K562 (cell line): ENCODE results near the gene LIN28A. TPM values are rescaled to one million over a fixed set of nuclear protein-coding genes. Genes with fewer than 3 reads are reported as not detected.

Experiments used
- ATAC-seq: fragments of 200-7000 bp; cut with Tn5 transposase; 3 replicates; pipeline ENCODE4 v1.9.1; 2020; ENCODE audit warnings: moderate library complexity
- BruUV-seq: library from RNA; stranded (reverse); fragments of 400-500 nt; replicated peaks from 2 replicates; lab custom pipeline; 2021; lab: Mats Ljungman, UMichigan
- CTCF ChIA-PET: fragments of 300-600 bp; formaldehyde crosslinking; extraction: SDS; loops from one replicate; lab custom pipeline; 2021; ENCODE audit warnings: low intra/inter-chr PET ratio; lab: Yijun Ruan, JAX
- POLR2A ChIA-PET: fragments of 300-600, 350-650 bp; sonication (Branson Sonifier 250); formaldehyde crosslinking; extraction: SDS; loops from one replicate; lab custom pipeline; 2021; ENCODE audit warnings: antibody characterized with exemption, inconsistent platforms; lab: Yijun Ruan, JAX
- DNase-seq, 4 experiments: peaks; one replicate each; pipeline versions ENCODE4 v3.0.0 to v3.0.0-alpha.2; 2011 to 2018; ENCODE audit warnings: low spot score in 3 of 4, mixed read lengths in 3 of 4; ENCODE audit errors: extremely low read depth in 1 of 4
- FAIRE-seq: peaks from 2 replicates; lab custom pipeline; 2011; peaks lifted over from hg19 to GRCh38; lab: Jason Lieb, UNC
- H2AFZ ChIP-seq: 2 replicates; pipeline ENCODE4 v1.6.0; 2011; ENCODE audit warnings: low read depth, low read length, control low read depth, inconsistent platforms
- H3K27ac ChIP-seq: fragments of 200-600 bp; 3 replicates; pipeline ENCODE4 v1.8.0; 2011; ENCODE audit warnings: low read depth, mild to moderate bottlenecking, control low read depth, inconsistent platforms, low read length, moderate library complexity, mixed read lengths; ENCODE audit errors: extremely low read depth
- H3K27me3 ChIP-seq, 2 experiments: fragments of 300-600 bp in 1 of 2; 2 replicates in 1 of 2; 3 replicates in 1 of 2; pipeline versions ENCODE4 v1.6.0 to v1.8.0; 2011; ENCODE audit warnings: inconsistent platforms in 2 of 2, low read length in 2 of 2, mild to moderate bottlenecking in 1 of 2, mixed read lengths in 1 of 2, moderate library complexity in 1 of 2; ENCODE audit not compliant: control insufficient read depth in 2 of 2, insufficient read depth in 2 of 2
- H3K36me3 ChIP-seq: fragments of 300-600 bp; 3 replicates; pipeline ENCODE4 v1.8.0; 2011; ENCODE audit warnings: mild to moderate bottlenecking, low read length, inconsistent platforms; ENCODE audit not compliant: control insufficient read depth, insufficient read depth
- H3K4me1 ChIP-seq, 2 experiments: fragments of 200-600 bp in 1 of 2; replicated peaks in 1 of 2; 2 replicates in 1 of 2; 3 replicates in 1 of 2; pipeline versions ENCODE4 v1.5.1 to v1.8.0; 2011; ENCODE audit warnings: inconsistent platforms in 2 of 2, low read length in 2 of 2, mild to moderate bottlenecking in 1 of 2, mixed read lengths in 1 of 2, moderate library complexity in 1 of 2; ENCODE audit not compliant: control insufficient read depth in 2 of 2, insufficient read depth in 2 of 2
- H3K4me2 ChIP-seq: 2 replicates; pipeline ENCODE4 v1.6.1; 2011; ENCODE audit warnings: low read length, control low read depth, inconsistent platforms, mixed read lengths; ENCODE audit not compliant: insufficient read depth
- H3K4me3 ChIP-seq: fragments of 200-600 bp; sonication (generic), shearing (Covaris generic); 2 replicates; pipeline ENCODE4 v1.5.1; 2016; ENCODE audit warnings: control low read depth, inconsistent platforms
- H3K79me2 ChIP-seq: fragments of 200-600 bp; 3 replicates; pipeline ENCODE4 v1.8.0; 2011; ENCODE audit warnings: low read length, inconsistent platforms; ENCODE audit not compliant: control insufficient read depth, insufficient read depth
- H3K9ac ChIP-seq, 2 experiments: 2 replicates each; pipeline versions ENCODE4 v1.6.0 to v1.6.1; 2011; ENCODE audit warnings: low read depth in 2 of 2, low read length in 2 of 2, control low read depth in 1 of 2, inconsistent platforms in 1 of 2, mild to moderate bottlenecking in 1 of 2, mixed read lengths in 1 of 2; ENCODE audit not compliant: insufficient read depth in 1 of 2
- H3K9me1 ChIP-seq: one replicate; pipeline ENCODE4 v1.6.0; 2011; ENCODE audit warnings: inconsistent platforms, mild to moderate bottlenecking, low read length, moderate library complexity; ENCODE audit not compliant: control insufficient read depth, insufficient read depth
- H3K9me3 ChIP-seq: replicated peaks from 2 replicates; pipeline ENCODE4 v1.5.1; 2011; ENCODE audit warnings: low read depth, low read length, inconsistent platforms; ENCODE audit not compliant: control insufficient read depth, insufficient read depth
- H4K20me1 ChIP-seq: replicated peaks from 2 replicates; pipeline ENCODE4 v1.6.1; 2011; ENCODE audit warnings: low read length, inconsistent platforms, mixed read lengths; ENCODE audit not compliant: control insufficient read depth, insufficient read depth
- DDX20 ChIP-seq: fragments of 450-650 bp; IDR thresholded peaks from 2 replicates; pipeline ENCODE4 v1.6.1; 2016; ENCODE audit warnings: missing genetic modification characterization, low read depth, mild to moderate bottlenecking, missing compliant biosample characterization, moderate library complexity
- EHMT2 ChIP-seq: fragments of 450-650 bp; IDR thresholded peaks from 2 replicates; pipeline ENCODE4 v1.6.1; 2018; ENCODE audit warnings: antibody characterized with exemption
- FUS ChIP-seq: fragments of 200-400 bp; formaldehyde crosslinking; optimal IDR thresholded peaks from 2 replicates; pipeline ENCODE3; 2017; ENCODE audit warnings: low read depth, low read length
- MEF2A ChIP-seq: IDR thresholded peaks from 2 replicates; pipeline ENCODE4 v1.6.1; 2011; ENCODE audit warnings: low read depth, mild to moderate bottlenecking, low read length, moderate library complexity; ENCODE audit not compliant: control insufficient read depth
- MEF2D ChIP-seq: conservative IDR thresholded peaks from 2 replicates; pipeline ENCODE4 v1.6.1; 2016; ENCODE audit warnings: low read depth, missing genetic modification characterization, missing compliant biosample characterization
- POLR2AphosphoS2 ChIP-seq: IDR thresholded peaks from 2 replicates; pipeline ENCODE4 v1.6.1; 2012; ENCODE audit warnings: low read length, improper control_type of control experiment
- ZNF124 ChIP-seq: sonication (generic); formaldehyde crosslinking; IDR thresholded peaks from 2 replicates; pipeline ENCODE4 v1.8.1; 2022; ENCODE audit warnings: missing genetic modification reagents
- WGBS: fragments of 100-300 bp; shearing (Covaris generic); methylation state at CpG from one replicate; pipeline ENCODE4 v1.1.6; 2016; ENCODE audit warnings: low coverage, mixed read lengths; ENCODE audit not compliant: insufficient coverage; ENCODE audit errors: missing lambda C conversion rate; 5-methylcytosine and 5-hydroxymethylcytosine counted together
- in situ Hi-C: fragments of 300-500 bp; cut with MboI; formaldehyde crosslinking; loops from 4 replicates; pipeline ENCODE4 v1.15.0; 2018; ENCODE audit warnings: inconsistent platforms, mixed read lengths
- intact Hi-C: fragments of 100-400 bp; cut with micrococcal nuclease; formaldehyde crosslinking; loops from 2 replicates; pipeline ENCODE4 v1.14.2; 2022
- polyA plus RNA-seq, 8 experiments: library from polyadenylated mRNA; depleted of rRNA in 4 of 8; stranded (reverse) in 5 of 8; unstranded in 3 of 8; fragments of >200 nt; fragmentation: Nextera tagmentation in 2 of 8; fragmentation: Illumina TruSeq in 1 of 8; extraction: Ambion mirVana in 2 of 8; extraction: Trizol in 1 of 8; gene quantifications; 2 replicates each; pipeline versions ENCODE4 v1.2.1 to v1.2.3, GENCODE V29; 2011 to 2014; ENCODE audit warnings: inconsistent platforms in 1 of 8, missing spikeins in 1 of 8
- total RNA-seq, 7 experiments: library from RNA; depleted of rRNA in 6 of 7; stranded (reverse); fragments of >200 nt in 6 of 7; fragmentation: Illumina TruSeq in 2 of 7; extraction: Trizol in 2 of 7; gene quantifications; 2 replicates each; pipeline versions ENCODE4 v1.2.1 to v1.2.3, GENCODE V29; 2011 to 2021; ENCODE audit warnings: low replicate concordance in 1 of 7
- TF ChIP-seq, protein P1 (sequence below), 3 experiments: IDR thresholded peaks in 2 of 3; conservative IDR thresholded peaks in 1 of 3; 2 replicates each; pipeline ENCODE4 v1.5.1; 2011 to 2012; ENCODE audit warnings: low read length in 3 of 3, mild to moderate bottlenecking in 3 of 3, control low read depth in 2 of 3, improper control_type of control experiment in 1 of 3, inconsistent platforms in 1 of 3, low read depth in 1 of 3, mixed read lengths in 1 of 3, moderate library complexity in 1 of 3; ENCODE audit not compliant: insufficient read depth in 2 of 3
- TF ChIP-seq, protein P2 (sequence below): fragments of 250-450 bp; sonication (Bioruptor Pico); IDR thresholded peaks from 2 replicates; pipeline ENCODE4 v1.4.0; 2020; ENCODE audit warnings: mild to moderate bottlenecking, moderate library complexity
- TF ChIP-seq, protein P3 (sequence below): sonication (generic); formaldehyde crosslinking; IDR thresholded peaks from 2 replicates; pipeline ENCODE4 v1.8.1; 2022; ENCODE audit warnings: missing genetic modification reagents
- TF ChIP-seq, protein P4 (sequence below): fragments of 250-450 bp; sonication (Bioruptor Pico); IDR thresholded peaks from 2 replicates; pipeline ENCODE4 v1.4.0; 2020; ENCODE audit warnings: mild to moderate bottlenecking

LIN28A gene
- total and polyA plus RNA-seq, 9 of the 15 experiments (the other 6 are each of a cell fraction or from before 2014, with no cell fraction given): 0.80 to 5.4 (median 3.9) TPM

DNA sequence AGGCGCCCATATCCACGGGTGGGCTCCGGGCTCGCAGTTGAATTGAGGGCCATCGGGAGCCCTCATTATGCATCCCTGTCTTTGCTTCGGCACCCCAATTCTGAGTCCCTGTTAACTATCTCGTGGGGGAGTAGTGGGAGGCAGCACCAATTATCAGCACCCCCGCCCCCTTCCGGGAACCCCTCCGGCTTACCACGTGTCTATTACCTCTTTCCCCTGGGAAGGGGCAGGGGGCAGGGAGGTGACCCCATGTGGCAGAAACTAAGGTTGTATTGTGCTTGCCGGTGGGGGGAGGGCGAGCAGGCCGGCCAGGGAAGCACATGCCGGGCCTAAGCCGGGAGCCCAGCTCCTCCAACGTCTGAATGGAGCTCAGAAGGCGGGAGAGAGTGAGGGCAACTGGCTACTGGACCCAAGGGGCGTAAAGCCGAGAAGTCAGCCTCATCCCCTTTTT lies 1.0 kb downstream of the LIN28A start (continued):
- TF ChIP-seq, protein P1, sequence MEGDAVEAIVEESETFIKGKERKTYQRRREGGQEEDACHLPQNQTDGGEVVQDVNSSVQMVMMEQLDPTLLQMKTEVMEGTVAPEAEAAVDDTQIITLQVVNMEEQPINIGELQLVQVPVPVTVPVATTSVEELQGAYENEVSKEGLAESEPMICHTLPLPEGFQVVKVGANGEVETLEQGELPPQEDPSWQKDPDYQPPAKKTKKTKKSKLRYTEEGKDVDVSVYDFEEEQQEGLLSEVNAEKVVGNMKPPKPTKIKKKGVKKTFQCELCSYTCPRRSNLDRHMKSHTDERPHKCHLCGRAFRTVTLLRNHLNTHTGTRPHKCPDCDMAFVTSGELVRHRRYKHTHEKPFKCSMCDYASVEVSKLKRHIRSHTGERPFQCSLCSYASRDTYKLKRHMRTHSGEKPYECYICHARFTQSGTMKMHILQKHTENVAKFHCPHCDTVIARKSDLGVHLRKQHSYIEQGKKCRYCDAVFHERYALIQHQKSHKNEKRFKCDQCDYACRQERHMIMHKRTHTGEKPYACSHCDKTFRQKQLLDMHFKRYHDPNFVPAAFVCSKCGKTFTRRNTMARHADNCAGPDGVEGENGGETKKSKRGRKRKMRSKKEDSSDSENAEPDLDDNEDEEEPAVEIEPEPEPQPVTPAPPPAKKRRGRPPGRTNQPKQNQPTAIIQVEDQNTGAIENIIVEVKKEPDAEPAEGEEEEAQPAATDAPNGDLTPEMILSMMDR (IDR thresholded peaks at IDR 0.05 in 2 of 3, conservative IDR thresholded peaks at IDR 0.05 in 1 of 3; ENCODE audit: insufficient read depth in 2 of 3, low read depth in 1 of 3, low read length in 3 of 3): no peak

DNA sequence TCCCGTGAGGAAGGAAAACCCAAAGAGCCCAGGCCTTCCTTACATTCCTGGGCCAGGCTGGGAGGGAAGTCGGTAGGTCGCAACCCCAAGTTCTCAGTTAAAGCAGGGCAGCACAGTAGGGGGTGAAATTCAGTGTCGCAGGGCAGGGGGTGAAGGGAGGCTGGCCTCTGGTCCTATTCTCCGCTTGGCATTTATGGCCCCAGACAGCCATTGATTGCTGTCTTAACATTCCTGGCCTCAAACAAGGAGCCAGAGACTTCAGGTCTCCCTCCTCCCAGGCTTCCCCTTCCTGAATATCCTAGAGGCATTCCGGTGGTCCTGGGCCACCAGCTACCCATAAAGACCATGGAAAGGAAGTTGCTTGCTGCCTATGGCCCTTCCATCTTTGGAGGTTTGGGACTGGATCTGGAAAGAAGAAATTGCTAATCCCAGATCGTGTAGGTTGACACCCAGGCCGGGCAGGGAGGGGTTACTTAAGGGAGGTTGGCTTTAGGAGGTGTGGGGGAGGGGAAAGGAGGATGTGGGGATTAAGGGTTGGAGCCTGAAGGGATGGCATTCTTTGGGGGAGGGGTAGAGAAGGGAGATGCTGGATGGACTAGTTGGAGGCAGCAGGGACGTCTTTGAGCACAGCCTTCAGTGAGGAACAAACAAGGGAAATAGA lies 1.7 kb downstream of the LIN28A start:
- POLR2A ChIA-PET: interaction anchor here (0.5 to 1.1 kb wide), 4 partner anchors 8 to 414 kb away, joined by 3 read pairs; partner anchors contain the start of gene PAFAH2
- TF ChIP-seq ZNF124: no peak
- TF ChIP-seq EHMT2: peak; percentile 71; the same call in 1 of the 2 replicates
- TF ChIP-seq POLR2AphosphoS2: no peak
- TF ChIP-seq MEF2A: no peak
- no peak for TF ChIP-seq DDX20 (tag)
- TF ChIP-seq, protein P2, sequence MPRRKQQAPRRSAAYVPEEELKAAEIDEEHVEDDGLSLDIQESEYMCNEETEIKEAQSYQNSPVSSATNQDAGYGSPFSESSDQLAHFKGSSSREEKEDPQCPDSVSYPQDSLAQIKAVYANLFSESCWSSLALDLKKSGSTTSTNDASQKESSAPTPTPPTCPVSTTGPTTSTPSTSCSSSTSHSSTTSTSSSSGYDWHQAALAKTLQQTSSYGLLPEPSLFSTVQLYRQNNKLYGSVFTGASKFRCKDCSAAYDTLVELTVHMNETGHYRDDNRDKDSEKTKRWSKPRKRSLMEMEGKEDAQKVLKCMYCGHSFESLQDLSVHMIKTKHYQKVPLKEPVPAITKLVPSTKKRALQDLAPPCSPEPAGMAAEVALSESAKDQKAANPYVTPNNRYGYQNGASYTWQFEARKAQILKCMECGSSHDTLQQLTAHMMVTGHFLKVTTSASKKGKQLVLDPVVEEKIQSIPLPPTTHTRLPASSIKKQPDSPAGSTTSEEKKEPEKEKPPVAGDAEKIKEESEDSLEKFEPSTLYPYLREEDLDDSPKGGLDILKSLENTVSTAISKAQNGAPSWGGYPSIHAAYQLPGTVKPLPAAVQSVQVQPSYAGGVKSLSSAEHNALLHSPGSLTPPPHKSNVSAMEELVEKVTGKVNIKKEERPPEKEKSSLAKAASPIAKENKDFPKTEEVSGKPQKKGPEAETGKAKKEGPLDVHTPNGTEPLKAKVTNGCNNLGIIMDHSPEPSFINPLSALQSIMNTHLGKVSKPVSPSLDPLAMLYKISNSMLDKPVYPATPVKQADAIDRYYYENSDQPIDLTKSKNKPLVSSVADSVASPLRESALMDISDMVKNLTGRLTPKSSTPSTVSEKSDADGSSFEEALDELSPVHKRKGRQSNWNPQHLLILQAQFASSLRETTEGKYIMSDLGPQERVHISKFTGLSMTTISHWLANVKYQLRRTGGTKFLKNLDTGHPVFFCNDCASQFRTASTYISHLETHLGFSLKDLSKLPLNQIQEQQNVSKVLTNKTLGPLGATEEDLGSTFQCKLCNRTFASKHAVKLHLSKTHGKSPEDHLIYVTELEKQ (CRISPR knock-in tag): no peak
- TF ChIP-seq MEF2D (tag): no peak
- TF ChIP-seq, protein P3, sequence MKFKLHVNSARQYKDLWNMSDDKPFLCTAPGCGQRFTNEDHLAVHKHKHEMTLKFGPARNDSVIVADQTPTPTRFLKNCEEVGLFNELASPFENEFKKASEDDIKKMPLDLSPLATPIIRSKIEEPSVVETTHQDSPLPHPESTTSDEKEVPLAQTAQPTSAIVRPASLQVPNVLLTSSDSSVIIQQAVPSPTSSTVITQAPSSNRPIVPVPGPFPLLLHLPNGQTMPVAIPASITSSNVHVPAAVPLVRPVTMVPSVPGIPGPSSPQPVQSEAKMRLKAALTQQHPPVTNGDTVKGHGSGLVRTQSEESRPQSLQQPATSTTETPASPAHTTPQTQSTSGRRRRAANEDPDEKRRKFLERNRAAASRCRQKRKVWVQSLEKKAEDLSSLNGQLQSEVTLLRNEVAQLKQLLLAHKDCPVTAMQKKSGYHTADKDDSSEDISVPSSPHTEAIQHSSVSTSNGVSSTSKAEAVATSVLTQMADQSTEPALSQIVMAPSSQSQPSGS (CRISPR knock-in tag): no peak
- no peak for TF ChIP-seq FUS
- TF ChIP-seq, protein P4, sequence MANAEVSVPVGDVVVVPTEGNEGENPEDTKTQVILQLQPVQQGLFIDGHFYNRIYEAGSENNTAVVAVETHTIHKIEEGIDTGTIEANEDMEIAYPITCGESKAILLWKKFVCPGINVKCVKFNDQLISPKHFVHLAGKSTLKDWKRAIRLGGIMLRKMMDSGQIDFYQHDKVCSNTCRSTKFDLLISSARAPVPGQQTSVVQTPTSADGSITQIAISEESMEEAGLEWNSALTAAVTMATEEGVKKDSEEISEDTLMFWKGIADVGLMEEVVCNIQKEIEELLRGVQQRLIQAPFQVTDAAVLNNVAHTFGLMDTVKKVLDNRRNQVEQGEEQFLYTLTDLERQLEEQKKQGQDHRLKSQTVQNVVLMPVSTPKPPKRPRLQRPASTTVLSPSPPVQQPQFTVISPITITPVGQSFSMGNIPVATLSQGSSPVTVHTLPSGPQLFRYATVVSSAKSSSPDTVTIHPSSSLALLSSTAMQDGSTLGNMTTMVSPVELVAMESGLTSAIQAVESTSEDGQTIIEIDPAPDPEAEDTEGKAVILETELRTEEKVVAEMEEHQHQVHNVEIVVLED: no peak

More for the DNA sequence above, 1.7 kb downstream of the LIN28A start:
- DNase-seq: peak in 2 of 4 experiments; percentile 32 to 58
- no peak for FAIRE-seq
- Histone ChIP-seq H3K9me1 (no peaks in the 10 kb centered on the region), H2AFZ (no peak overlapping the region), H3K36me3 (no peaks in the 10 kb centered on the region), H3K4me3 (no peak overlapping the region), H3K27me3 (peaks cover 0 to 5% of the 10 kb centered on the region in 2 experiments; a peak in 1 of 5 replicates), H3K4me1 (peaks cover 12 to 39% of the 10 kb centered on the region in 2 experiments; a peak in 4 of 5 replicates), H3K9me3 (no peaks in the 10 kb centered on the region), H3K9ac (no peak overlapping the region), H3K4me2 (no peak overlapping the region), H4K20me1 (peaks cover 5% of the 10 kb centered on the region; the same call in 1 of the 2 replicates), H3K79me2 (no peaks in the 10 kb centered on the region), H3K27ac (no peak overlapping the region)
- CTCF ChIA-PET: no interaction called here
- in situ Hi-C loops (no loop called here), intact Hi-C loops (no loop called here)
- 27% methylated on average over 9 of the region's 9 CpGs for WGBS
- no peak for ATAC-seq
- no TSS peak for BruUV-seq
